KBM-7 (cell line): ENCODE data around the gene VWA8.
"Not testable (repeated sequence)": the region's sequence is repeated elsewhere in the genome, so short reads cannot be mapped to it uniquely, and the experiment has no call there.

ENCODE experiments used
- DNase-seq: peaks from one replicate; pipeline ENCODE4 v3.0.0-alpha.2; 2015
- in situ Hi-C: fragments of 300-500 bp; cut with MboI; formaldehyde crosslinking; loops from 2 replicates; pipeline ENCODE4 v1.14.3; 2020; ENCODE audit warnings: low sequenced_read_pairs, low pct_unique_long_range_greater_than_20kb, mixed read lengths

VWA8 gene

DNA sequence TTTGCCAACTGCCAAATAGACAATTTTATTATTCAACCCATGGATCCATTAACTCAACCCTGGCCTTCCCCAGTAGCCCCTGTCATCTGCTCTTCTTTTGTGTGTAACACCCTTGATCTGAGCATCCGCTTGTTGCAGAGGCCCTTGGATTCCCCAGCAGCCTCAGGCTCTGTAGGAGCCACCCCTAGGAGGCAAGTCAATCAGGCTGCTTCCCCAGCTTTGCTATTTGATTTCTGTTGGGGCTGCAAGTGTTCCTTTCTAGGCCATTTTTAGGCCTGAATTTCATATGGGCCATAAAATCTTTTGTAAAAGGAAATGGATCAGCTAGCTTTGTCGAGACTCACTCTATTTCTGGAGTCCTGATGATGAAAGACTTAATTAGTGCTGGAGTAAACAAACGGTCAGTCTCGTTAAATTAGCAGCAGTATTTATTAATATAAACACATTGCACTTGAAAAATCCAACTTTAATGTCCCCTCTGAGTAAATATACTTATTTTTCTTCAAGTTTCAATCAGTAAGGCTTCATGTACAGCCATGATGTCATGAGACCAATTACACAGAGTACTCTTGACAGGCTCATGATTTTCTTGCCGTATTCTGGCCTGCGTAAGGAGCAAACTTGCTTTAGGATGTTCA is 398.2 kb downstream of the VWA8 start:
- DNase-seq = no peak
- in situ Hi-C loops = no loop called here

DNA sequence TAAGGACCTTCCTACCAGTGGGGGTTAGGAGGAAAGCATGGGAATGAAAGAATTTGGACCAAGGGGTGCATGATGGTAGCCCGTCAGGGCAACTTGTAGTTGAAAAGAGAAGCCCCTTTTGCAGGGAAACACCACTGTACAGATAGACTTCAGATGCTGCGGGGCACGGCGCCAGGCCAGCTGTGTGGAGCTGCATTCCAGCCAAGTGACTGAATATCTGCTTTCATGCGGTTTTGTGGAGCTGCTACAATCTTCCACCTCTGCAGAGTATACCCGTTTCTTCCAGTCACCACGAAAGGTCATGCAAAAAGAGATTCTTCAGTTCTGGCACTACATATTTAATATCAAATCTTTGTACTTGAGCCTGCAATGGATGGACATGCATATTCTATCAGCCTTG is 398.8 kb downstream of the VWA8 start:
- in situ Hi-C loops = no loop called here
- no peak for DNase-seq

DNA sequence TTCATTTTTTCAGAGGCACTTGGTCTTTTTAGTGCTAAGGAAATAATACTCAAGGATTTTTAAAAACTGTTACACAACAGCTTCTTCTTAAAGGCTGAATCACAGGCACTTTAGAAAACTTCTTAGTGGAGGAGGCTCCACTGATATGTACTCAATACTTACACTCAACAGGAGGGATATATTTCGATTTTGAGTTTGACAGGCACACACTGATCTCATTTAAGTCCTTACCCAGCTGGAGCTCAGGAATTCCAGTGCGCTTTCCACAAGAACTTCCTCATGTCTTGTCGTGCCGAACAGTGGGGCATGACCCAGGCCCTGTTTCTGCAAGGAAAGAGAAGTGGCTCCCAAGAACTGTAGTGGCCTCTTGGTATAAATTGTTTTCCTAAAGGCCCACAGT is 399.7 kb downstream of the VWA8 start:
- DNase-seq = no peak
- in situ Hi-C loops = no loop called here

DNA sequence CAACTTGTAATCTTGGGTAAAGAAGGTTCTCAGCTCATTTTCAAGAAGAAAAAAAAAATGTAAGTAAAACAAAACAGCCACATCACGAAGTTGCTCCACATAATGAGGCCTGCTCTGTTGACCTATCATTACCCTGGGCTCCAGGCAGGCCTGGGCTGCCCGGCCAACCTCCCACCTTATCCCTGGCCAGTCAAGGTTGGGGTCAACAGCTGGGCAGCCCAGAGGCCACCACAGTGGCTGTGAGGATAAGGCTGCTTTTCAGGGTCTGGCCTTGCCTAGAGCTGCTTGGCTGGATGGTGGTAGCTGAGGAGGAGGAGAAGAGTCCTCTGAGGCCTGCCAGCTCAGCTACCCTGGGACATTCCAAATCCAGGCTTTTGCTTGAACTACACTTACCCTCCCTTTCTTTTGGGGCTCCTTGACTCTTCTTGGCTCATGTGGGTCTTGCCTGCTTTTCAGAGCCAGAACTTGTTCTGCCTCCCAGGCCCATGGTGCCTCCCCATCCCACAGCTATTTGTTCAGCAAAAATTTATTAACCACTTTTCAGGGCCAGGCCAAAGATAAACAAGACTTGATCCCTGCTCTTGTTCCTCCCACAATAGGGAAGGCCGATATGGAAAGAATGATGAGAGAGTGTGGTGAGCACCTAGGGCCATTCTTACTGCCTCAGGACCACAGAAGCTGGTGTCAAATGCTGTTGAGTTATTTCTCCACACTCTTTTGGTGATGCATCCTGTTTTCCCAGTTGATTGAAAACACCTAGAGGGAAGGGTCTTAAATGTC is 401.9 kb downstream of the VWA8 start:
- DNase-seq = no peak
- in situ Hi-C loops = no loop called here

DNA sequence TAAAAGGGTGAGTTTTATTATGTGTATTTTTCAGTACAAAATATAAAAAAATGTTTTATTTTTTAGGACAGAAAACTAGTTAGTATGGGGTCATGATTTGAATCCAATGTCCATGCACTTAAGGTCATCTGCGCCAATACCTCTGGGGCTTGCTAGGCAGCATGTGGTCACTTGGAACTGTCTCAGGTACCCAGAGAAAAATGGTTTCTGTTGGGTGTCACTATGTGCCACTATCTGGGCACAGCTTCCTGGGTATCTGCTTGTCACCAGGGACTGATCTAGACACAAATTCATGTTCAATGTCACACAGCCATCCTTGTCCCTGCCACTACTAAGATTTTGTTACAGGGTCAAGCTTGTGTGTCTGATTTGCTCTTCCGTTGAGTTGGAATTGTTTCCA is 403.2 kb downstream of the VWA8 start:
- in situ Hi-C loops = no loop called here
- no peak for DNase-seq

DNA sequence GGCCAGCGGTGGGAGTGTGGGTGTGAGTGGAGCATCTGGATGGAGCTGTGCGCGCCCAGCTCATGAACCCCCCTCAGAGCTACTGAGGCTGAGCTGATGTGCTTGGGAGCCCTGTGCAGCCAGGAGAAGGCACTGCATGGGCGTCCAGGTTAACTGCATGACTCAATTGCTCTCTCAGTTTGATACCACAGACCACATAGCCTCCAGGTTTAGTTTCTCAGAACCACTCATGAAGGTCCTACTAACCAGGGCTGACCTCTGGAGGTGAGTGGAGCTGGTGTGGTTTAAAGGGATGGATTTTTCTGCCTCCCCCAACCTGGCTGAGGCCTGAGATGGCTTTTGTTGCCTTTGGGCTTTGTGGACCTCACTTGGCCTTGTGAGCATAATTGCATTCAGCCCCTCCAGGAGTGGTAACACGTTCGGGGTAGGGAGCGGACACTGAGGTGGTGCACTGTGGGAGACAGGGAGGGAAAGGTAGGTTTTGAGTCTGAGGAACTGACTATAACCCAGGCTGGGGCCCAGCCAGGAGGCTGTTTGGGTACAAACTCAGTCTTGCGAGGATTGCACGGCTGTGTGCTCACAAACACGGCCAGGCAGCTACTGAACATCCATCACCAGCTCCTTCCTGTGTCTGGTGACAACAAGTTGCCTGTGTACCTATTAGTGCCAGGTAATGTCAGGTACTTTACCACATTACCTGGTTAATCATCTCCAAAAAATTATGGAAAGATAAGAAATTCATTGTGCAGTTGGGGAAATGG is 406.1 kb downstream of the VWA8 start:
- no peak for DNase-seq
- in situ Hi-C loops = no loop called here

DNA sequence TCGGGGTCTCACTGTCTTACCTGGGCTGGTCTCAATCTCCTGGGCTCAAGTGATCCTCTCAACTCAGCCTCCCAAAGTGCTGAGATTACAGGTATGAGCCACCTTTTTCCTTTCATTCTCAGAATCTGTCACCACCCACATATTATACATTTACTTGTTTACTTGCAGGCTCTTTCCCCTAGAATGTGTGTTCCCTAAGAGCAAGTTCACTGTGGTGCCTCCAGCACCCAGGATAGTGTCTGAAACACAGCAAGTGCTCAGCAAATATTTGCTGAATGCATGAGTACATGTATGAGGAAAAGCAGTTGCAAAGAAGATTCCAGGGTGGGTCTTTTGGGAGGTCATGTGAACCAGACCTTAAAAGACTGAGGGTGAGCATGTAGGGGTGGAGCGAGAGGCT is 406.7 kb downstream of the VWA8 start:
- in situ Hi-C loops = no loop called here
- no peak for DNase-seq

DNA sequence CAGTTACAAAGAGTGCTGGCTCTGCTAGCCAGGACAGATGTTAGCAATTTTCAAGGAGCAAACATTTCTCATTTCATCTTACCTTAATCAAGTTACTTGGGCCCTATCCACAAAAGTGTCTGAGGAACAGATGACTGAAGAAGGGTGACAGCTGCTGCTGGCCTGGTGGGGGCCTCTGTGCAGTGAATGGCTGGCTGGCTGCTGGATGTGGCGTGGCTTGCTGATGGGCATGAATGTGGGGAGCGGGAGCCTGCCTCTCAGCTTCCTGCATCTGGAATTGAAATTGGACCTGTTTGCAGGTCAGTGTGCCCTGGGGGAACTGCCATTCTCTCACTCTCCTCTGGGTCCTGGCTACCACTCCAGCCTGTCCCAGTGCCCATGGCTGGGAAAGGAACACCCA is 408.9 kb downstream of the VWA8 start:
- DNase-seq = no peak
- in situ Hi-C loops = no loop called here

DNA sequence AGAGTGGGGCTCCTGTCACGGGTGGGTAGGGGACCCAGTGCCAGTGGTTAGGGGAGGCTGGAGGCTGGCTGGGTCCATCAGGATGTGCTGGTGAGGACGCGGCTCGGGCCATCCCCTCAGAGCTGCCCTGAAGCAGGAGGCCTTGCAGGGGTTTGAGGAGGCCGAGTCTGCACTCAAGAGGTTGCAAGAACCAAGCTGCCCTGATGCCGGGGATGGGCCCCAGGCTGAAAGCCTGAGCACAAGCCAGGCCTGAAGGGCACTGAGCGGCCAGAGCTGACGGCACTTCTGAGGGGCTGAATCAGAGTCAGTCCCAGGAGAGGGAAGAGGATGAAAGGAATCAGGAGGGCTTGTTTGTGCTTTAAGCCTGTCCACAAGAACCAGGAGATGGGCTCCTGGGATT is 410.6 kb downstream of the VWA8 start:
- in situ Hi-C loops = no loop called here

DNA sequence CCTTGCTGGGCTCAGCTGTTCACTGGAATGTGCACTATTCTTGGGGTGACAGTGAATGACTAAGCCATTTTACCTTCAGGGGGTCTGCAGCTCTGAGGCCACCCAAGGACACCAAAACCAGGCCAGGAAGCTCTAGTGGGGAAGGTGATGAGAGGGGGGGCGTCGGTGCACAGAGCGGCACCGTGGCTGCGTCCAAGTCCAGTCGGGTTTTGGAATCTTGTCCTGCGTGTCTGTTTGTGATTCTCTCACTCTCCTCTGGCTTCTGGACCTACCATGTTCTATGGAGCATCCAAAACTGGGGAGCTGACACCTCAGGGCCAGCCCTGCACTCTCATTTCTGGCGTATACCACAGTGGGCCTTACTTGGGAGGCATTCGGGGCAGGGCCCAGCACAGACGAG is 411.4 kb downstream of the VWA8 start:
- DNase-seq = no peak
- in situ Hi-C loops = no loop called here

More for the DNA sequence above, 410.6 kb downstream of the VWA8 start:
- DNase-seq = no peak

DNA sequence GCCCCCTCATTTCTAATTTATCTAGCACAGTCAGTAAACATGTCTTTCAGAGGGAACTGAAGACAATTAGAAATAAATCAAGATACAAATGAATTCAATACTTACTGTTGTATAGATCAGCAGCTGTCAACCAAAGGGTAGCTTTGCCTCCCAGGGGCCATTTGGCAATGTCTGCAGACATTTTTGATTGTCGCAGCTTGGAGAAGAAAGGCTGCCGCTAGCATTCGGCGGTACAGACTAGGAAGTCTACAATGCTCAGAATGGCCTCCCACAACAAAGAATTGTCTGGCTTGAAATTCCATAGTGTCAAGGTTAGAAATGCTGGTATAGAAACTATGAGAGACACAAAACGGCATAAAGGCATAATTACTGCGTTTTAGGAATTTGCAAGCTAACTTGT is 412.0 kb downstream of the VWA8 start:
- in situ Hi-C loops = no loop called here
- DNase-seq = no peak

DNA sequence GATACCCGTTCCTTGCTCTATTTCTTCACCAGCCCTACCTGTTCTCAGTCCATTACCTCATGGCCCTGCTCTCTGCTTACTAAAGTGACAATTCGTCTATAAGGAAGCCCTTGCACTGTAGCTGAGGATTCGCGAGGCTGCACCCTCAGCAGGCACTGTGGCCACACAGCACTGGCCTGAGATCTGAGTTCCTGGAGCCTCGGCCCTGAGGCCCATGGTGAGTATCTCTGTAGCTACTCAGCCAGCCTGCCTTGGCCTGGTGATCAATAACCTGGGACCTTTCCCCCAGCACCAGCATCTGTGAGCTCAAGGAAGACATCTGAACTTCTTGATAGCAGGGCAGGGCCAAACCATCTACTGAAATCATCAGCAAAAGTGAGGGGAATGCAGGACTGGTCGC is 412.9 kb downstream of the VWA8 start:
- DNase-seq = no peak
- in situ Hi-C loops = no loop called here

DNA sequence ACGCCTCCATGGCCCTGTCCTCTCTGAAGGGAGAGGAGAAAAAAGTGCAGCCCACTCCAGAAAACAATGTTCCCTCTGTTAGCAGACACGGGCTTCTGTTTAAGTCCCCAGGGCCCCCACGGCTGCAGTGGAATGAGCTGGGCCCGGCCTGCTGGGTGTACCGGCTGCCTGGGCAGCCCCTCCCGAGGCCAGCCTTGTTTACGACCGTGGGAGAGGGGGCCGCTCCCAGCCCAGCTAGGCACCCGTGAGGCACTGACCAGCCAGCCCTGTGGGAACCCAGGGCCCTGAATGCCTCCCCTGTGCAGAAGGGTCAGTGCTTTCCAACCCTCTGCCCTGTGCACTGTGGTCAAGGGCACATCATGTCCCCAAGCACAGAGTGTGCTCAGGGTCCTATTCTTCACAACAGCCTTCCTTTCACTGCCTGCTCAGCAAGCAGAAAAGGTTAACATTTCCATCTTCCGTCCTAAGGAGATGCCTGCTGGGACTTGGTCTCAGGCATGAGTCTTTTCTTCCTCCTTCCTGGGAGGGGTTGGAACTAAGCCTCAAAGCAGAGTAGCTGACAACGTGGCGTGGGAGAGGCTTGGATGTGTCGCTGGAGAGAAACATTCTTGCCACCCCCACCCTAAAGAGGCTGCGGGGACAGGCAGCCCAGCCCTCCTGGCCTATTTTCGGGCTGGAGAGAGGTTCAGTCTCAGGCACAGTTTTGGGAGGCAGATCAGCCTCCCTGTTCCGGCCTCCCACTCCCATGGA is 413.5 kb downstream of the VWA8 start:
- in situ Hi-C loops = no loop called here
- DNase-seq = no peak

DNA sequence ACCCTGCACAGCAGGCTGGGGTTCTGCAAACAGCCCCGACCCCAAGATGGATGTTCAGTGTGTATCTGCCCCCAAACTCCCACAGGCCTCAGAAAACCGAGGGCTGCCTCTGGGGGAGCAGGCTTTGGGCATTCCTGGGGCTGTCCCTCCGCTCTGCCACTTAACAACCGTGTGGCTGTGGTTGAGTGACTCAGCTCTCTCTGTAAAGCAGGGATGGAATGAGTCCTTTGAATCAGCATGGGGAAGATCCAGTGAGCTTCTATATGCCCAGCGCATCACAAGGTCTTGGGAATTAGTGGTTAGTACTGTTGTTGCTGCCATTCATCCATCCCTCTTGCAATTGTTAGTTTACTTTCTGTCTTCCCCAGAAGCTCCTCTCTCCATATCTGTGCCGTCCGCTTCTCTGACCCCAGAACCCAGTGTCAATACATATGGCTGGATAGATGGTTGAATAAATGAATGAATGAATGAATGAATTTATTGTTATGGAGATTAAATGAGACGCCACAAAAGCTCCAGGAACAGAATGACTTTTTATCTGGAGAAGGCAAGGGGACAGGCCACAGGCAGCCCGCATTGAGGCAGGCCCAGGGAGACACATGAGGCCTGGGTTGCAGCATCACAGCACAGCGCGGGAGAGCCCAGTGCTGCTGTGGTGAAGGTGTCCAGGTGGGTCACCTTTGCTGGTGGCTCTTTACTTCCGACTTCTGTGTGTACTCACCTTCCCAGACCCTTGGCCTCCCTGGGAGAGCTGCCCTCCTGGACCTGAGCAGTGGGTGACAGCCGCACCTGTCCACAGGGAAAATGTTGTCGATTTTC is 414.3 kb downstream of the VWA8 start:
- in situ Hi-C loops = no loop called here
- DNase-seq = no peak

DNA sequence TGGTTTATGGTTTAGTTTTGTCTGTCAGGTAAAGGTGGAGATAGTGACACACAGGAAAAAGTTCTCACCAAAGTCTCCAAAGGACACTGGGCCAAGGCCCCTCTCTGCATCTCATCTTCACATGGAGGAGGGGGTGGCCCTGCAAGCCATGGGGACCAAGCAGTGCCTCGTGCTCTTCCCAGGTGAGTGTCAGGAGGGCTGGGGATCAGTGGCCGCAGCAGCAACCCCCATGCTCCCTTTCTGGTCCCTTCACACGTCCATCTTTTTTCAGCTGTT is 415.5 kb downstream of the VWA8 start:
- DNase-seq = no peak
- in situ Hi-C loops = no loop called here

DNA sequence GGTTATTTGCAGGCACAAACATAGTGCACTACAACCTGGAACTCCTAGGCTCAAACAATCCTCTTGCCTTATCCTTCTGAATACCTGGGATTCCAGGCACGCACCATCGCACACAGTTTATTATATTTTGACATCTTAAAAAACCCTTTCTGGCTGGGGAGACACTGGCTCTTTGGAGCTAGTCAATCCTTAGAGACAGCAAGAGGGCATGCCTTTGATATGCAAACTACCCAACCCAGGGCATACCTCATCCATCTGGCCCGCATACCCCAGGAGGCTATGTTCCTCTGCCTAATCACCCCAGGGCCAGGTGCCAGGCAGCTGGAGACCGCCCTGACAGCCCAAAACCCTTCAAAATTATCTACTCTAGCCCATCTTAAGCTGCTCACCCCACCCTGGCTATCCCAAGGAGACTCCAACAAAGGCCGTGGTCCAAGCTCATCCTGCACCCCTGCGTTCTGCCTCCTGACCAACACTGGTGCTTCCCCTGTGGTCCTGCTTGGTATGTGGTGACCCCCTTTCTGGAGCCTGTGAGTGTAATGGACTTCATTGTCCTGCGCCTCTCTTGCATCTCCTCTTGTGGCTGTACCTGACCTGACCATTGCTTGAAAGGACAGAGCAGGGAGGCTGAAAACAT is 417.1 kb downstream of the VWA8 start:
- in situ Hi-C loops = no loop called here
- DNase-seq = no peak

DNA sequence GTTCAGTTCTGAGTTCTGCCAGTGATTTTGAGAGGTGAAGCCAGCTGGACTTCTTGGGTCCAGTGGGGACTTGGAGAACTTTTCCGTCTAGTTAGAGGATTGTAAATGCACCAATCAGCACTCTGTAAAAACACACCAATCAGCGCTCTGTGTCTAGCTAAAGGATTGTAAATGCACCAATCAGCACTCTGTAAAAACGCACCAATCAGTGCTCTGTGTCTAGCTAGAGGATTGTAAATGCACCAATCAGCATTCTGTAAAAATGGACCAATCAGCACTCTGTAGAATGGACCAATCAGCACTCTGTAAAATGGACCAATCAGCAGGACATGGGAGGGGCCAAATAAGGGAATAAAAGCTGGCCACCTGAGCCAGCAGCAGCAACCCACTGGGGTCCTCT is 418.1 kb downstream of the VWA8 start:
- DNase-seq, in situ Hi-C loops: not testable (repeated sequence)

DNA sequence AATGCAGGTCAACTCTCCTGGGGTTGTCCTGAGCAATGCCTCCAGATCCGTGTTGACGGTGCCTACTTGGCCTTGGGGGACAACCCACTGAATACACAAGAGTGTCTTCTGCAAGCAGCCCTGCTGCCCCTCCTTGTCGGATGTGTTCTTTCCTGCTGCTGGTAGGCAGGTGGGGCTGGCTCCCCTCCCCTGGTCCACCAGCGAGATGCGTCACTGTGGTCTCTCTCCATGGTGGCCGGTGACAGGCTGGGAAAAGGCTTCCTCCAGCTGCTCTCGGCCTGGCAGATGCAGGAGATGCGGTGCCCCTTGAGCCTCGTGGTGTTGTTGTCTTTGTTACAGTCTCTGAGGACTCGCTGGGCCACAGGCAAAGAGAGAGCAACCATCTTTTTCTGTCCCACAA is 418.6 kb downstream of the VWA8 start:
- DNase-seq = no peak
- in situ Hi-C loops = no loop called here
